Measurements from ENCODE around the gene USP40.

DNA sequence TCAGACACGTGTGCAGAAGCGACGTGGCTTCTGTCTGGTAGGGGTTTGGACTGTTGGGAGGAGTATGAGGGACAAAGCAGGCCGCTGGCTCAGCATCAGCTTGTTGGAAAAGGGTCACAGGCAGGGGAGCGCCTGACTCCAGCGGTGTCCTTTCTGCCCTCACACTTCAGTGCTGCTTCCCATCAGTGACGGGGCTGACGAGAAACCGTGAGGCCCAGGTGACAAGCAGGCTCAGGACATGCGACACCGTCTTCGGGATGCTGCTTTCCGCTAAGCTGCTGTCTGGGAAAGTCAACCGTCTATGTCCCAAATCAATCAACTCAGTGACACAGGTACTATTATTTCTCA lies 90.5 kb downstream of the USP40 start:
- TF ChIP-seq, protein P1, sequence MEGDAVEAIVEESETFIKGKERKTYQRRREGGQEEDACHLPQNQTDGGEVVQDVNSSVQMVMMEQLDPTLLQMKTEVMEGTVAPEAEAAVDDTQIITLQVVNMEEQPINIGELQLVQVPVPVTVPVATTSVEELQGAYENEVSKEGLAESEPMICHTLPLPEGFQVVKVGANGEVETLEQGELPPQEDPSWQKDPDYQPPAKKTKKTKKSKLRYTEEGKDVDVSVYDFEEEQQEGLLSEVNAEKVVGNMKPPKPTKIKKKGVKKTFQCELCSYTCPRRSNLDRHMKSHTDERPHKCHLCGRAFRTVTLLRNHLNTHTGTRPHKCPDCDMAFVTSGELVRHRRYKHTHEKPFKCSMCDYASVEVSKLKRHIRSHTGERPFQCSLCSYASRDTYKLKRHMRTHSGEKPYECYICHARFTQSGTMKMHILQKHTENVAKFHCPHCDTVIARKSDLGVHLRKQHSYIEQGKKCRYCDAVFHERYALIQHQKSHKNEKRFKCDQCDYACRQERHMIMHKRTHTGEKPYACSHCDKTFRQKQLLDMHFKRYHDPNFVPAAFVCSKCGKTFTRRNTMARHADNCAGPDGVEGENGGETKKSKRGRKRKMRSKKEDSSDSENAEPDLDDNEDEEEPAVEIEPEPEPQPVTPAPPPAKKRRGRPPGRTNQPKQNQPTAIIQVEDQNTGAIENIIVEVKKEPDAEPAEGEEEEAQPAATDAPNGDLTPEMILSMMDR (optimal IDR thresholded peaks at IDR 0.05 in 1 of 3, IDR thresholded peaks at IDR 0.05 in 1 of 3, conservative IDR thresholded peaks at IDR 0.05 in 1 of 3; ENCODE audit: extremely low read depth in 1 of 3, insufficient read depth in 2 of 3, low read length in 3 of 3) = no peak
- TF ChIP-seq EZH2 (IDR thresholded peaks at IDR 0.05; ENCODE audit: low read length) = no peak

All from keratinocyte (primary cell).